AG10803 (cell line): ENCODE results near the gene CDHR1.
"Not testable (repeated sequence)": the region's sequence is repeated elsewhere in the genome, so short reads cannot be mapped to it uniquely, and the experiment has no call there.

Experiments
- DNase-seq: peaks from one replicate; pipeline ENCODE4 v3.0.0; 2010; ENCODE audit warnings: low read depth
- H3K4me3 ChIP-seq: 2 replicates; pipeline ENCODE4 v1.5.1; 2011; ENCODE audit warnings: mild to moderate bottlenecking, low read length, control low read depth
- TF ChIP-seq, protein P1 (sequence below): conservative IDR thresholded peaks from 2 replicates; pipeline ENCODE4 v1.5.1; 2011; ENCODE audit warnings: mild to moderate bottlenecking, low read length, control low read depth, inconsistent platforms

The CDHR1 gene

DNA sequence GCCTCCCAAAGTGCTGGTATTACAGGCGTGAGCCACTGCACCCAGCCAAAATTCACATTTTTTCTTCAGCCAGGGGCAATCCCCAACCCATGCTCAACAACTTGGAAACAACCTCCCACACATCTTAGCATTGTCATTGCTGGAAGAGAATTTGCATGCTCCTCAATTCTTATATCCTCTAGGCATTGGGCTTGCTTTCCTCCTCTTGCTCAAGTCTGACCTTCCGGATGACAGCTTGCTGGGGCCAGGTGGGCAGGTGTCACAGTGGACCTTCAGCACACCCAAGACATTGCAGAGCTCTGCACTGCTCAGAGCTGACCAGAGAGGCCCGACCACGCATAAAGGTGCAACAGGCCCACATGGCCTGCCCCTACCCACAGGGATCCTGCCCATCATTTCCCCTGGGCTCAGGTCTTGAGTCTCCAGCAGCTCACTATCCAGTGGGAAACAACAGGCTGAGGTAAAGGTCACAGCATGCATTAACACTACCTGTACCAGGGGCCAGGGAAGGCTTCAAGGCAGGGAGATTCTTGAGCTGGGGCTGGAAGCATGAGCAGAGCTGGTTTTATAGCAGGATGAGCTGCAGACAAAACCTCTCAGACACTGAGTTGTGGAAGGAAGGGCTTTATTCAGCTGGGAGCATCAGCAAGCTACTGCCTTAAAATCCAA lies 27.6 kb upstream of the CDHR1 start:
- DNase-seq, result no peak
- TF ChIP-seq, protein P1, sequence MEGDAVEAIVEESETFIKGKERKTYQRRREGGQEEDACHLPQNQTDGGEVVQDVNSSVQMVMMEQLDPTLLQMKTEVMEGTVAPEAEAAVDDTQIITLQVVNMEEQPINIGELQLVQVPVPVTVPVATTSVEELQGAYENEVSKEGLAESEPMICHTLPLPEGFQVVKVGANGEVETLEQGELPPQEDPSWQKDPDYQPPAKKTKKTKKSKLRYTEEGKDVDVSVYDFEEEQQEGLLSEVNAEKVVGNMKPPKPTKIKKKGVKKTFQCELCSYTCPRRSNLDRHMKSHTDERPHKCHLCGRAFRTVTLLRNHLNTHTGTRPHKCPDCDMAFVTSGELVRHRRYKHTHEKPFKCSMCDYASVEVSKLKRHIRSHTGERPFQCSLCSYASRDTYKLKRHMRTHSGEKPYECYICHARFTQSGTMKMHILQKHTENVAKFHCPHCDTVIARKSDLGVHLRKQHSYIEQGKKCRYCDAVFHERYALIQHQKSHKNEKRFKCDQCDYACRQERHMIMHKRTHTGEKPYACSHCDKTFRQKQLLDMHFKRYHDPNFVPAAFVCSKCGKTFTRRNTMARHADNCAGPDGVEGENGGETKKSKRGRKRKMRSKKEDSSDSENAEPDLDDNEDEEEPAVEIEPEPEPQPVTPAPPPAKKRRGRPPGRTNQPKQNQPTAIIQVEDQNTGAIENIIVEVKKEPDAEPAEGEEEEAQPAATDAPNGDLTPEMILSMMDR, result no peak
- H3K4me3 ChIP-seq, result no peak overlapping the region

DNA sequence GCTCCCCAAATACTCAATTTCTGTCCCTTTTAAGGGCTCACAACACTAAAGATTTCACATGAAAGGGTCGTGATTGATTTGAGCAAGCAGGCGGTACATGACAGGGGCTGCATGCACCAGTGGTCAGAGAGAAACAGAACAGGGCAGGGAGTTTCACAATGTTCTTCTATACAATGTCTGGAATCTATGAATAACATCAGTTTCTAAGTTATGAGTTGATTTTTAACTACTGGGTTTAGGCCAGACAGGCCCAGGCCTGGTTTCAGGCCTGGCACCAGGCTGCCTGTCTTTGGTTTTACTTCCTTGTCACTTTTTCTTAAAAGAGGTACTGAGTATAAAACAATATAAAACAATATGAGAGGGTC lies 27.1 kb upstream of the CDHR1 start:
- H3K4me3 ChIP-seq, DNase-seq: not testable (repeated sequence)

DNA sequence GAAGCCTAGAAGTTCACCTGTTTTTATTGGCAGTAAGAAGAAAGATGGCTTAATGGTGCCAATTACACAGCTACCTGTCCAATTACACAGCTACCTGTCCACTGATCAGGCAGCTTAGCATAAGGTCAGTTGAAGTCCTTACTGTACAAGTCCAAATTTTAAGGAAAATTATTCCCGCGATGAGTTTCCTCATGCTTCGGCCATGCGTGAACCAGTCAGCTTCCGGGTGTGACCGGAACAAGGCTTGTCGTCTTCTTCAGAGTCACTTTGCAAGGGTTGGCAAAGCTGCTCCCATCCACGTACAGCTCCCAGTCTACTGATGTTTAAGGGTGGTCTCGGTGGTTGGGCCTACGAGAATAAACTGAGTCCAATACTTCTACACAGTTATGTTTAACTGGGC lies 26.0 kb upstream of the CDHR1 start:
- not testable (repeated sequence) for H3K4me3 ChIP-seq, DNase-seq

DNA sequence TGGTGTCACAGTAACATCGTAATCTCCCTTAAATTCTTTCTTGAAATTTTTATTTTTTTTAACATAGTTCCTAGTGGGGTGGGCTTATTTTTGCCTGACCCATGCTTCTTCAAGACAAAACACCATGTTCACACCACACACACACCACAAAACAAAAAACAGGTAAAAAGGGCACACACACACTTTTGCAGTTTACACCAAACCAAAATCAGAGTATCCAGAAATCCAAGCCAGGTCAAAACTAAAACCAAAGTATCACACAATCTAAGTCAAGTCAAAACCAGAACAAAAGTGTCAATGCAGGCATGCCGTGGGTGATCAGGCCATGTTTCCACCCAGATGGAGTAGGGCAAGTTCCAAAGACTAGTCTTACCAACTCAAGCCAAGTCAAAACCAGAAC lies 23.1 kb upstream of the CDHR1 start:
- not testable (repeated sequence) for DNase-seq, H3K4me3 ChIP-seq

DNA sequence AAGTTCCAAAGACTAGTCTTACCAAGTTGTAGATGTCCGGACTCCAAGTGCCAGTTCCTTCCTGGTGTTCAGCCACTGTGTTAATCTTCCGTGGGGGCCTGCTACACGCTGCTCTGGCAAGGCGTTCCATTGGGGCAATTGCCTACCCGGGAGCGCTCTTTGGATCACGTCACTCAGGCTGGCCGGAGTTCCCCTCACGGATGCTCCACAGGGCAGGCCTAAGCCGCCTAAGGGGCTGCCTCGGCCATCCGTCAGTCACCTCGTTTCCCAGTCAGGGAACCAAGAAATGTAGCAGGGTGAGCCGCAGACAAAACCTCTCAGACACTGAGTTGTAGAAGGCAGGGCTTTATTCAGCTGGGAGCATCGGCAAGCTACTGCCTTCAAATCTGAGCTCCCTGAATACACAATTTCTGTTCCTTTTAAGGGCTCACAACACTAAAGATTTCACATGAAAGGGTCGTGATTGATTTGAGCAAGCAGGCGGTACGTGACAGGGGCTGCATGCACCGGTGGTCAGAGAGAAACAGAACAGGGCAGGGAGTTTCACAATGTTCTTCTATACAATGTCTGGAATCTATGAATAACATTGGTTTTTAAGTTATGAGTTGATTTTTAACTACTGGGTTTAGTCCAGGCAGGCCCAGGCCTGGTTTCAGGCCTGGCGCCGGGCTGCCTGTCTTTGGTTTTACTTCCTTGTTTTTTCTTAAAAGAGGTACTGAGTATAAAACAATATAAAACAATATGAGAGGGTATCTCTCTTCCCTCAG lies 22.5 kb upstream of the CDHR1 start:
- not testable (repeated sequence) for H3K4me3 ChIP-seq, DNase-seq

DNA sequence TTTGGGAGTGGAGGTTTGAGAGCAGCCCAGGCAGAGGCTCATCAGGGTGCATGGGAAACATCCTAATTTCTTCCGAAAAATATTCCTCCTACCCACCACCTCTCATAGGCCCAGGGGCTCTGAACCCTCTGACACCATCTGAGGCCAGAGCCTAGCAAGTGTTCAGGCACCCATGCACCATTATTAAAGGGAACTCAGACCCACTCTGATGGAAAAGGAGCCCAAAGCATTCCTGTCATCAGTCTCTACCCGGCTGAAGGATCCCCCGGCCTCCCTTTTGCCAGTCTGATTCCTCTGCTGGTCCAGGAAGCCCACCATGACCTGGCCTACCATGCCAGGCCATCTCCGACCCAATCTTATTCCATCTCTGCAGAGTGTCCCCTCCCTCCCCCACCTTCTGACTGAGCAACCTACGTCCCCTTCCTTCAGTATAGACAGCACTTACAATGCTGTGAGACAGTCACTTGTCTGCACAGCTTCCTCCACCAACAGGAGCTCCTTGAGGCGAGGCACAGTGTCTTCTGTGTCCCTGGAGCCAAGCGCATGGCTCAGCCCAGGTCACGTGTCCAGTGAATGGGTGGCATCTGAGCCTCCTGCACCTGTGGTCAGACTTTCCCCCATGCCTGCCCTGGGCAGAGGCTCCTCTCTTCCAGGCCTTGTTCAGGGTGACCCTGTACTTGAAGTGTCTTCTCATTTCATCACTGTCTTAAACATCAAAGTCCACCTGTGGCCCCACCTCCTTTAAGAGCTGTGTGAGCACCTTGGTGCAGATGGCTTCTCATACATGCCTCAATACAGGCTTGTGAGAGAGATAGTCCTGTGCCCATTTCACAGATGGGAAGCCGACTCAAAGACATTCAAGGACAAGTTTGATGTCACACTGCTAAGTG lies 21.6 kb upstream of the CDHR1 start:
- TF ChIP-seq, protein P1, result no peak
- DNase-seq, result no peak
- H3K4me3 ChIP-seq, result no peak overlapping the region

DNA sequence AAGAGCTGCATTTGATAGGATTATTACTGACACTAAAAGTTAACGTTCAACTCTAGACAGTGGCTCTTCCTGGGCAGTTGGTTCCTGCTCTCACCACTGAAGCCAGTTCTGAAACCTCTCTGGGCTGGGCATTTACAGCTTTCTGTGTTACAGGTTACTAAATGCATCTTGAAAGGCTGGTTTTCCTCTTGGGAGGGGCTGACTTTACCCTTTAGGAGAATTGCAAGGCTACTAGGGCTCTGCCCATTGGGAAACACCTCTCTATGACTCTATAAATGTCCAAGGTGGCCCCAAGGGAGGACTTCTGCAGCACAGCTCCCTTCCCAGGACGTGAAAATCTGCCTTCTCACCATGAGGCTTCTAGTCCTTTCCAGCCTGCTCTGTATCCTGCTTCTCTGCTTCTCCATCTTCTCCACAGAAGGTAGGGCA lies 20.8 kb upstream of the CDHR1 start, which contains the start of gene GPR15LG:
Gene GPR15LG (plus strand): TSS at position 301 of the 429 bp plus-strand sequence. CDS start 51 bp downstream, at position 352.
- TF ChIP-seq, protein P1, result no peak
- DNase-seq, result no peak
- H3K4me3 ChIP-seq, result no peak within 1 kb of the TSS

DNA sequence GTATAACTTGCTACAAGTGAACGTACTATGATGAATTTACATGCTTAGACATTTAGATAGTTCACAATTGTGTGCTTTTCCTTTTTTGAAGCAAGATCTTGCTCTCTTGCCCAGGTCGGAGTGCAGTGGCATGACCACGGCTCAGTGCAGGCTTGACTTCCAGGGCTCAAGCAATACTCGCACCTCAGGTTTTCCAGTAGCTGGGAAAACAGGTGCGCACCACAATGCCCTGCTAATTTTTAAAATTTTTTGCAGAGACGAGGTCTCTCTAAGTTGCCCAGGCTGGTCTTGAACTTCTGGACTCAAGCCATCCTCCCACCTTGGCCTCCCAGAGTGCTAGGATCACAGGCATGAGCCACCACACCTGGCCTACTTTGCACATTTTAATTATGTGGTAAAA lies 18.9 kb upstream of the CDHR1 start:
- no peak overlapping the region for H3K4me3 ChIP-seq
- no peak for DNase-seq
- TF ChIP-seq, protein P1, result no peak

DNA sequence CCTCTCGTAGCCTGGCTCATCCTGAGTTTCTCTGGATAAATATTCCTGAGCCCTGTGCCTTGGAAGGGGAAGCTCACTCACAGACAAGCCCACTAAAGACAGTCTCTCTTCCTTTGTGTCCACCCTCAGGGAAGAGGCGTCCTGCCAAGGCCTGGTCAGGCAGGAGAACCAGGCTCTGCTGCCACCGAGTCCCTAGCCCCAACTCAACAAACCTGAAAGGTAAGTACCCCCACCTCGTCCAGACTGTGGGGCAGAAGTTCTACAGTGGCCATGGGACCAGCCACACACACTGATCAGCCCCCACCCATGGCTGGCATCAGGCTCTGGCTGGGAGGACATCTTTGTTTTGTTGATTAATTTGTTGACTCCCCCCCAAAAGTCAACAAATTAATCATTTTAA lies 18.0 kb upstream of the CDHR1 start:
- no peak for DNase-seq
- TF ChIP-seq, protein P1, result no peak
- no peak overlapping the region for H3K4me3 ChIP-seq
